Myometrial cell (primary cell): Measurements from ENCODE around the gene HIBCH. TPM values are rescaled to one million over a fixed set of nuclear protein-coding genes. Genes with fewer than 3 reads are reported as not detected.

Source experiments
- total RNA-seq: library from RNA; depleted of rRNA; stranded (reverse); fragments of >200 nt; gene quantifications from 2 replicates; pipeline ENCODE4 v1.2.3, GENCODE V29; 2015

HIBCH gene, protein sequence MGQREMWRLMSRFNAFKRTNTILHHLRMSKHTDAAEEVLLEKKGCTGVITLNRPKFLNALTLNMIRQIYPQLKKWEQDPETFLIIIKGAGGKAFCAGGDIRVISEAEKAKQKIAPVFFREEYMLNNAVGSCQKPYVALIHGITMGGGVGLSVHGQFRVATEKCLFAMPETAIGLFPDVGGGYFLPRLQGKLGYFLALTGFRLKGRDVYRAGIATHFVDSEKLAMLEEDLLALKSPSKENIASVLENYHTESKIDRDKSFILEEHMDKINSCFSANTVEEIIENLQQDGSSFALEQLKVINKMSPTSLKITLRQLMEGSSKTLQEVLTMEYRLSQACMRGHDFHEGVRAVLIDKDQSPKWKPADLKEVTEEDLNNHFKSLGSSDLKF
- total RNA-seq, result 10.5 and 30.8 TPM in 2 replicates

GRCh38 chr2:190319555-190320498 is at the start of gene HIBCH:
HIBCH (minus strand) TSS chr2:190319826; CDS start chr2:190319750, 76 bp downstream.

GRCh38 chr2:190343536-190344275 is 24.1 kb upstream of the HIBCH start, which contains the start of gene INPP1:
INPP1 (plus strand) TSS chr2:190343589; CDS start chr2:190360103, 16,514 bp downstream.

Other genes starting within 250 kb of the HIBCH start
- 12.1 and 18.8 TPM in 2 replicates for gene INPP1, start 23.8 kb upstream of the HIBCH start, total RNA-seq
- 8.7 and 11.5 TPM in 2 replicates for gene MFSD6, start 88.5 kb upstream of the HIBCH start, total RNA-seq
- gene NEMP2, start 214.9 kb upstream of the HIBCH start, total RNA-seq, result 4.3 and 6.6 TPM in 2 replicates